NCI-H128 (cell line): ENCODE data around the gene PPP1R15A.
A peak's percentile ranks its signal among the peaks of the same experiment; 100 is the strongest.
"Not testable (repeated sequence)": the region's sequence is repeated elsewhere in the genome, so short reads cannot be mapped to it uniquely, and the experiment has no call there.

ENCODE experiments used
- DNase-seq: peaks from one replicate; lab custom pipeline; 2025; ENCODE audit not compliant: unreplicated experiment; lab: John Stamatoyannopoulos, UW

PPP1R15A gene

GRCh38 chr19:48910803-48911202 lies 38.6 kb downstream of the PPP1R15A start:
- DNase-seq, result no peak

DNA sequence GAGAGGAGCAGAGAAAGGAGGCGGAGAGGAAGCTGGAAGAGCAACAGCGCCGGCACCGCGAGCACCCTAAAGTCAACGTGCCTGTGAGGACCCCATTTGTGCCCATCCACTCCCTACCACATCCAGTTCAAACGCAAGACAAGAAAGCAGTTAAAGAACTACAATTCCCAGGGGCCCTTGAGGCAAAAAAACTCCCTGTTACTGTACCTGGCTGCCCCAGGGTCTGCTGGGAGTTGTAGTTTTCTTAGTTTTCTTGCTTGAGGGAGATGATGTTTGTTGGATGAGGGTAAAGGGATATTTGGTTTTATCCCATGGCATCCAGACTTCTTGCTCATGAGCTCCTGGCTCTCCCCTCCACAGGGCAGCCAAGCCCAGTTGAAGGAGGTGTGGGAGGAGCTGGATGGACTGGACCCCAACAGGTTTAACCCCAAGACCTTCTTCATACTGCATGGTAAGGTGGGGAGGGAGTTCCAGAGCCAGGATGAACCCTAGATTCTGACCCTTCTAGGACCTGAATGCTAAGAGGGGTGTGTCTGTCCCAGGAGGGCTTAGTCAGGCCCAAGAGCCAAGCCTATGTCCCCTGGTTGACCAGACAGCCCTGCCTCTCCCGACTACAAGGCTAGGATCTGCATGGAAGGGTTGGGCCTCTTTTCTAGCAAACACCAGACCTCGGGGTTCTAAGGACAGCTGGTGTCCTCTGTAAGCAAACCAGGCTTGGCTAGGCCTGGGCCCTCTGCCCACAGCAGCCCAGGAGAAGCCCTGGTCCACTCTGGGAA lies 41.1 kb downstream of the PPP1R15A start:
- no peak for DNase-seq

DNA sequence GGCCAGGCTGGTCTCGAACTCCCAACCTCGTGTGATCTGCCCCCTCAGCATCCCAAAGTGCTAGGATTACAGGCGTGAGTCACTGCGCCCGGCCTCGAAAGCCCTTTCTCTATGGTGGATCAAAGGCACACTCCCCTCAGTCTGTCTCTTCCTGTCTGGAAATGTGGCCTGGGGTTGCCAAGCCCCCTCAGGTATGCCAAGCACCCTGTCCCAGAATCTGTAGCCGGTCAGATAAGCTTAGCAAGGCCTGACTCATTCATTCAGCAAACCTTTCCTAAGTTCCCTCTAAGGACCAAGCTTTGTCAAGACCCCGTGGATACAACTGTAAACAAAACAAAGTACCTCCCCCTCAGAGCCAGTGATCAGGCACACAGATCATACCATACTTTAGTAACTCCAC lies 42.0 kb downstream of the PPP1R15A start:
- DNase-seq, result no peak

GRCh38 chr19:48915757-48916156 lies 43.5 kb downstream of the PPP1R15A start:
- peak; percentile 54 for DNase-seq

DNA sequence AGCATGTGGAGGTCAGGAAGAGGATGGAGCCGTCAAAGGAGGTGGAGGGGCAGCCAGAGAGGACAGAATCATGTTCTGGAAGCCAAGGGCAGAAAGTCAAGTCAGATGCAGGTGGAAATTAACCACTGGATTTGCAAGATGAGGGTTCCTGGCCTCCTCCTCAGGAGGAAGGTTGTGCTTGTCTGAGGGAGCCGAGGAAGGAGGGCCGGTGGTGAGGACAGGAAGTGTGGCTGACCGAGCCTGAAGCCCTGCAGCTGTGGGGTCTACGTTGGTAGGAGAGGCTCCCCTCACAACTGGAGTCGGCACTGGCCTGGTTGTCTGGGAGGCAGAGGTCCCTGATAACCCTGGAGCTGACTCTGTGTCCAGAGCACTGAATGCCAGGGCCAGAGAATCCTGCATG lies 45.9 kb downstream of the PPP1R15A start:
- no peak for DNase-seq

- DNase-seq, result no peak
Measured at GRCh38 chr19:48918801-48919247, 46.6 kb downstream of the PPP1R15A start.

DNA sequence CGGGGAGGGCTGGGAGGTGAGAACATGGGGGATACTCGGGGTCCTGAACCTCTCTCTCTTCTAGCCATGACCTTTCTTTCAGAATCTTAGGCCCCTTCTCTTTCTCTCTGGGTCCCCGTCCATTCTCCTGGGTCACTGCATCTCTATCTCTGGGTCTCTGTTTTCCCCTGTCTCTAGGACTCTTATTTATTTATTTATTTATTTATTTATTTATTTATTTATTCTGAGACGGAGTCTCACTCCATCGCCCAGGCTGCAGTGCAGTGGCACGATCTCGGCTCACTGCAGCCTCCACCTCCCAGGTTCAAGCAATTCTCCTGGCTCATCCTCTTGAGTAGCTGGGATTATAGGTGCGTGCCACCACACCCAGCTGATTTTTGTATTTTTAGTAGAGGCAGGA lies 47.0 kb downstream of the PPP1R15A start:
- DNase-seq, result not testable (repeated sequence)

- no peak for DNase-seq
Measured at GRCh38 chr19:48920949-48921348, 48.7 kb downstream of the PPP1R15A start.

GRCh38 chr19:48921721-48922500 lies 49.7 kb downstream of the PPP1R15A start:
- DNase-seq, result no peak

GRCh38 chr19:48922548-48923490 lies 50.6 kb downstream of the PPP1R15A start:
- no peak for DNase-seq

GRCh38 chr19:48925240-48925843 lies 53.1 kb downstream of the PPP1R15A start:
- no peak for DNase-seq
